ENCODE results near the gene AFF3. TPM values are rescaled to one million over a fixed set of nuclear protein-coding genes. Genes with fewer than 3 reads are reported as not detected.
"Not testable (repeated sequence)": the region's sequence is repeated elsewhere in the genome, so short reads cannot be mapped to it uniquely, and the experiment has no call there.

Gene AFF3
- total and polyA plus RNA-seq, 7 experiments from 2014 or later, result 3.0 to 24.1 (median 19.8) TPM

GRCh38 chr2:100113990-100114433 lies 28.4 kb downstream of the AFF3 start:
- no peaks in the 10 kb centered on the region for H3K27me3 ChIP-seq (ENCODE audit: control insufficient read depth in 2 of 2, insufficient read depth in 2 of 2, low read length in 2 of 2)
- H3K4me1 ChIP-seq (ENCODE audit: control insufficient read depth in 2 of 2, insufficient read depth in 2 of 2, low read length in 2 of 2), result peaks cover 0 to 18% of the 10 kb centered on the region in 2 donors
- Mint-ChIP-seq H3K9me3 (peaks cover 0 to 22% (median 12%) of the 10 kb centered on the region in 11 donors), H3K4me3 (peak overlapping the region; percentile 6 to 71 (median 49)), H3K27me3 (peaks cover 0 to 7% (median 0%) of the 10 kb centered on the region in 5 donors), H3K27ac (peak overlapping the region; percentile 61 to 95 (median 87)), H3K4me1 (peaks cover 7 to 46% (median 38%) of the 10 kb centered on the region in 7 donors), H3K36me3 (peaks cover 0 to 20% (median 9%) of the 10 kb centered on the region in 5 donors)
- ATAC-seq, result peak; percentile 47
- intact Hi-C loops (cut with micrococcal nuclease), result loop anchor here in 1 of 2 donors (10.0 kb wide), 1 partner anchor 131 kb away; no protein-coding TSS in a partner anchor
- no peaks in the 10 kb centered on the region for H3K36me3 ChIP-seq (ENCODE audit: control insufficient read depth in 2 of 3, insufficient read depth in 3 of 3, low read length in 3 of 3)
- ChIA-PET POLR2A (interaction anchor here (0.6 to 2.1 kb wide), 3 partner anchors 26 to 161 kb away, joined by 3 to 9 read pairs (median 8); partner anchors contain the start of gene AFF3), CTCF (interaction anchor here (0.8 to 1.0 kb wide), 2 partner anchors 25 to 27 kb away, joined by 4 read pairs; no protein-coding TSS in a partner anchor)
- DNase-seq, result peak in 6 of 9 donors; percentile 10 to 46 (median 40)
- peak overlapping the region; percentile 47 for H3K27ac ChIP-seq (ENCODE audit: low read depth, low read length)
- H3K4me3 ChIP-seq (ENCODE audit: low read length), result no peak overlapping the region
- H3K9me3 ChIP-seq (ENCODE audit: control insufficient read depth in 2 of 3, low read length in 3 of 3), result no peaks in the 10 kb centered on the region

GRCh38 chr2:100110614-100111000 lies 31.8 kb downstream of the AFF3 start:
- ATAC-seq (peak; percentile 41), DNase-seq (no peak)
- no peaks in the 10 kb centered on the region for H3K9me3 Mint-ChIP-seq
- peaks cover 0 to 10% (median 0%) of the 10 kb centered on the region in 5 donors for H3K36me3 Mint-ChIP-seq
- no peaks in the 10 kb centered on the region for H3K36me3 ChIP-seq (ENCODE audit: control insufficient read depth in 2 of 3, insufficient read depth in 3 of 3, low read length in 3 of 3)
- H3K27me3 Mint-ChIP-seq, result peaks cover 0 to 28% (median 8%) of the 10 kb centered on the region in 5 donors
- no peak overlapping the region for H3K27ac ChIP-seq (ENCODE audit: low read depth, low read length)
- H3K4me3 ChIP-seq (ENCODE audit: low read length), result no peak overlapping the region
- no peak overlapping the region for H3K27ac Mint-ChIP-seq
- ChIA-PET CTCF (no interaction called here), POLR2A (no interaction called here)
- H3K9me3 ChIP-seq (ENCODE audit: control insufficient read depth in 2 of 3, low read length in 3 of 3), result no peaks in the 10 kb centered on the region
- H3K4me1 Mint-ChIP-seq, result peaks cover 10 to 45% (median 42%) of the 10 kb centered on the region in 7 donors
- intact Hi-C loops (cut with micrococcal nuclease), result loop anchor here in 1 of 2 donors (10.0 kb wide), 1 partner anchor 134 kb away; no protein-coding TSS in a partner anchor
- H3K4me1 ChIP-seq (ENCODE audit: control insufficient read depth in 2 of 2, insufficient read depth in 2 of 2, low read length in 2 of 2), result peaks cover 0 to 19% of the 10 kb centered on the region in 2 donors
- H3K4me3 Mint-ChIP-seq, result no peak overlapping the region
- no peaks in the 10 kb centered on the region for H3K27me3 ChIP-seq (ENCODE audit: control insufficient read depth in 2 of 2, insufficient read depth in 2 of 2, low read length in 2 of 2)

GRCh38 chr2:100109986-100110613 lies 32.3 kb downstream of the AFF3 start:
- Mint-ChIP-seq H3K9me3 (no peaks in the 10 kb centered on the region), H3K27ac (no peak overlapping the region), H3K27me3 (peaks cover 0 to 31% (median 9%) of the 10 kb centered on the region in 5 donors), H3K4me1 (peaks cover 10 to 44% (median 40%) of the 10 kb centered on the region in 7 donors), H3K4me3 (no peak overlapping the region), H3K36me3 (peaks cover 0 to 10% (median 0%) of the 10 kb centered on the region in 5 donors)
- Histone ChIP-seq H3K36me3 (ENCODE audit: control insufficient read depth in 2 of 3, insufficient read depth in 3 of 3, low read length in 3 of 3) (no peaks in the 10 kb centered on the region), H3K9me3 (ENCODE audit: control insufficient read depth in 2 of 3, low read length in 3 of 3) (no peaks in the 10 kb centered on the region), H3K27ac (ENCODE audit: low read depth, low read length) (no peak overlapping the region), H3K4me3 (ENCODE audit: low read length) (no peak overlapping the region), H3K27me3 (ENCODE audit: control insufficient read depth in 2 of 2, insufficient read depth in 2 of 2, low read length in 2 of 2) (no peaks in the 10 kb centered on the region), H3K4me1 (ENCODE audit: control insufficient read depth in 2 of 2, insufficient read depth in 2 of 2, low read length in 2 of 2) (peaks cover 0 to 22% of the 10 kb centered on the region in 2 donors)
- ATAC-seq, result peak; percentile 19
- POLR2A ChIA-PET, result no interaction called here
- intact Hi-C loops (cut with micrococcal nuclease), result loop anchor here in 1 of 2 donors (10.0 kb wide), 1 partner anchor 135 kb away; no protein-coding TSS in a partner anchor
- CTCF ChIA-PET, result no interaction called here
- no peak for DNase-seq

GRCh38 chr2:100108648-100109020 lies 33.8 kb downstream of the AFF3 start:
- H3K4me1 ChIP-seq (ENCODE audit: control insufficient read depth in 2 of 2, insufficient read depth in 2 of 2, low read length in 2 of 2), result peaks cover 0 to 12% of the 10 kb centered on the region in 2 donors
- H3K36me3 ChIP-seq (ENCODE audit: control insufficient read depth in 2 of 3, insufficient read depth in 3 of 3, low read length in 3 of 3); H3K27me3 ChIP-seq (ENCODE audit: control insufficient read depth in 2 of 2, insufficient read depth in 2 of 2, low read length in 2 of 2); H3K4me3 ChIP-seq (ENCODE audit: low read length); intact Hi-C loops (cut with micrococcal nuclease); H3K27ac ChIP-seq (ENCODE audit: low read depth, low read length); H3K4me3 Mint-ChIP-seq; ATAC-seq; CTCF ChIA-PET; H3K9me3 ChIP-seq (ENCODE audit: control insufficient read depth in 2 of 3, low read length in 3 of 3); H3K27ac Mint-ChIP-seq; DNase-seq; POLR2A ChIA-PET; H3K9me3 Mint-ChIP-seq: not testable (repeated sequence)
- peaks cover 0 to 10% (median 0%) of the 10 kb centered on the region in 5 donors for H3K36me3 Mint-ChIP-seq
- peaks cover 0 to 31% (median 9%) of the 10 kb centered on the region in 5 donors for H3K27me3 Mint-ChIP-seq
- H3K4me1 Mint-ChIP-seq, result peaks cover 7 to 29% (median 26%) of the 10 kb centered on the region in 7 donors

- no peak overlapping the region for H3K27ac Mint-ChIP-seq
- peaks cover 0 to 10% (median 0%) of the 10 kb centered on the region in 5 donors for H3K36me3 Mint-ChIP-seq
- Histone ChIP-seq H3K36me3 (ENCODE audit: control insufficient read depth in 2 of 3, insufficient read depth in 3 of 3, low read length in 3 of 3) (no peaks in the 10 kb centered on the region), H3K9me3 (ENCODE audit: control insufficient read depth in 2 of 3, low read length in 3 of 3) (no peaks in the 10 kb centered on the region), H3K27ac (ENCODE audit: low read depth, low read length) (no peak overlapping the region), H3K27me3 (ENCODE audit: control insufficient read depth in 2 of 2, insufficient read depth in 2 of 2, low read length in 2 of 2) (no peaks in the 10 kb centered on the region), H3K4me3 (ENCODE audit: low read length) (no peak overlapping the region), H3K4me1 (ENCODE audit: control insufficient read depth in 2 of 2, insufficient read depth in 2 of 2, low read length in 2 of 2) (peaks cover 0 to 6% of the 10 kb centered on the region in 2 donors)
- H3K4me1 Mint-ChIP-seq, result peaks cover 5 to 23% (median 22%) of the 10 kb centered on the region in 7 donors
- peaks cover 0 to 33% (median 9%) of the 10 kb centered on the region in 5 donors for H3K27me3 Mint-ChIP-seq
- DNase-seq, result no peak
- ChIA-PET POLR2A (no interaction called here), CTCF (no interaction called here)
- intact Hi-C loops (cut with micrococcal nuclease), result no loop called here
- no peak overlapping the region for H3K4me3 Mint-ChIP-seq
- no peaks in the 10 kb centered on the region for H3K9me3 Mint-ChIP-seq
- ATAC-seq, result no peak
Observed at GRCh38 chr2:100107906-100108647, 34.3 kb downstream of the AFF3 start.

GRCh38 chr2:100107440-100107839 lies 35.0 kb downstream of the AFF3 start:
- Histone ChIP-seq H3K27me3 (ENCODE audit: control insufficient read depth in 2 of 2, insufficient read depth in 2 of 2, low read length in 2 of 2) (no peaks in the 10 kb centered on the region), H3K27ac (ENCODE audit: low read depth, low read length) (no peak overlapping the region), H3K9me3 (ENCODE audit: control insufficient read depth in 2 of 3, low read length in 3 of 3) (no peaks in the 10 kb centered on the region), H3K36me3 (ENCODE audit: control insufficient read depth in 2 of 3, insufficient read depth in 3 of 3, low read length in 3 of 3) (no peaks in the 10 kb centered on the region), H3K4me3 (ENCODE audit: low read length) (no peak overlapping the region), H3K4me1 (ENCODE audit: control insufficient read depth in 2 of 2, insufficient read depth in 2 of 2, low read length in 2 of 2) (peaks cover 0 to 4% of the 10 kb centered on the region in 2 donors)
- peaks cover 0 to 34% (median 9%) of the 10 kb centered on the region in 5 donors for H3K27me3 Mint-ChIP-seq
- H3K27ac Mint-ChIP-seq, result no peak overlapping the region
- peaks cover 5 to 19% (median 16%) of the 10 kb centered on the region in 7 donors for H3K4me1 Mint-ChIP-seq
- intact Hi-C loops (cut with micrococcal nuclease), result no loop called here
- peaks cover 0 to 10% (median 0%) of the 10 kb centered on the region in 5 donors for H3K36me3 Mint-ChIP-seq
- POLR2A ChIA-PET, result no interaction called here
- no peaks in the 10 kb centered on the region for H3K9me3 Mint-ChIP-seq
- no peak for ATAC-seq
- peak overlapping the region in 1 of 10 donors; percentile 56 for H3K4me3 Mint-ChIP-seq
- CTCF ChIA-PET, result no interaction called here
- no peak for DNase-seq
